NCI-H1417 (cell line): ENCODE measurements around the gene AP1S3.

ENCODE experiments used
- DNase-seq, 3 experiments: peaks; one replicate each; lab custom pipeline; 2025; lab: John Stamatoyannopoulos, UW

AP1S3 gene

DNA sequence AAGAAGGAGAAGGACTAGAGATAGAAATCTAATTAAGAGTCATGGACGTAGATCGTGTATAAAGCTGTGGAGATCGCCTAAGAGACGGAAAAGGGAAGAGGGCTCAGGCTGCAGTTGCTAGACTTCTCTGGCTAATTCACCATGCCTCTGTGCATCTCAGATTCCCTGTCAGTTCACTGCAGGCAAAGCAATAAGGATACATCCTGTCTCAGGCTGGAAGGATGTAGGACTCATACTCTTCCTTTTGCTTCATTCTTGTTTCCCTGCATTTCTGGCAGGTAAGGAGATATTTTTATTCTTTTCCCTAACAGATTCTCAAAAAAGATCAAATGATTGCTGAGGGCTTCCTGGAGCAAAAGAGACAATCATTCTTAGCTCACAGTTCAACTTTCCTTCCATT, 112.5 kb downstream of the AP1S3 start:
- DNase-seq: no peak

DNA sequence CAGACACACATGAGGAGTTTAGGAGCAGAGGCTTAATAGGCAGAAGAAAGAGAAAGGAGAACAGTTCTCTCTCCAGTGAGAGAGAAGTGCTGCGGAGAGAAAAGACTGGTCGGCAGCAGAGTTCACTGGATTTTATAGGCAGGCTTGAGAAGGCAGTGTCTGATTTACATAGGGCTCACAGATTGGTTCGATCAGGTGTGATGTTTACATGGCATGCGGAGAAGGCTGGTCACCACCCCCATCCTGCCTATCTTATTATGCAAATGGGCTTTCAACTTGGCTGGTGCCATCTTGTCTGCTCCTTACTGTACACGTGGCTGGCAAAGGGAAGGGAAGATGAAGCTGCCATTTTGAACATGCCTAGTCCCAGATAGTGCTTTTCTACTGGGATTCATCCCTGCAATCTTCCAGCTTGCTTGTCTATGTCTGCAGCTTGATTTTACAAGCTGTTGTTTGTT, 113.4 kb downstream of the AP1S3 start:
- peak in 1 of 3 experiments; percentile 5 for DNase-seq

DNA sequence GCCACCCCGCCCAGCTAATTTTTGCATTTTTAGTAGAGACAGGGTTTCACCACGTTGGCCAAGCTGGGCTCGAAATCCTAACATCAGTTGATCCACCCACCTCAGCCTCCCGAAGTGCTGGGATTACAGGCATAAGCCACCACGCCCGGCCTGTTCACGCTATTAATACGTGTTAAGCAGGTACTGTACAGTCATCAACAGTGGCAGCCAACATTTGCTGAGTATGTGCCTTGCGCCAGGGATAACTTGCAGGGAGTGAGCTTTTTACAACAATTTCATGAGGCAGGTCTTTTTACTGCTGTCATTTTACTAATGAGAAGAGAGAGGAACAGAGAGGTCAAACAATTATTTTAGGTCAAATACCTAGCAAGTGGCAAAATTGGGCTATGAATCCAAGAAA, 115.2 kb downstream of the AP1S3 start:
- DNase-seq: no peak

DNA sequence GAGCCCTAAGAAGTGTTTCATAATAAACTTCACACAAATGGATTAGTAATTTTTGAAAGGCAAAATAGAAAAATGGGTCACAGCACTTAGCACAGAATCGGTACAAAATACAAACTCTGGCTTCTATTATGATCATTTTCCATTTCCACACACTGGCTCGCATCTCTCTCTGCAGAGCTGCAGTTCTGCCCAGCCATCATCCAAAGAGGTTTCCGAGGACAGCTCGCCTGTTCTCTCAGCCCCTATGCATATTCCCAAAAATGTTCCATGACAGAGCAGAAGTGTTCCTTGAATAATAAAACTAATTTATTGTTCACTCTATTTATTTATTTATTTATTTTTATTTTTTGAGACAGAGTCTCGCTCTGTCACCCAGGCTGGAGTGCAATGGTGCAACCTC, 115.6 kb downstream of the AP1S3 start:
- no peak for DNase-seq

DNA sequence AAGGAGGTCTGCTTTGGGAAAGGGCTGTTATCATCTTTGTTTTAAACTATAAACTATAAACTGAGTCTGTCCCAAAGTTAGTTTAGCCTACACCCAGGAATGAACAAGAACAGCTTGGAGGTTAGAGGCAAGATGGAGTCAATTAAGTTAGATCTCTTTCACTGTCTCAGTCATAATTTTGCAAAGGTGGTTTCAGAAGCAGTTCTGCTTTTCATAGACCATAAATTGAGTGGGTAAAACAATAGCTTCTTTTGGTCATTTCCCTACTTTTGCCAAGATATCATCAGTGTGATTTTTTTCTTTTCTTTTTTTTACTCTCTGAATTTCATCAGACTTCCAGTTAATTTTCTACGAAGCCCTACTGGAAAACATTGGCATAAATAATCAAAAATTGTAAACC, 117.0 kb downstream of the AP1S3 start:
- no peak for DNase-seq

DNA sequence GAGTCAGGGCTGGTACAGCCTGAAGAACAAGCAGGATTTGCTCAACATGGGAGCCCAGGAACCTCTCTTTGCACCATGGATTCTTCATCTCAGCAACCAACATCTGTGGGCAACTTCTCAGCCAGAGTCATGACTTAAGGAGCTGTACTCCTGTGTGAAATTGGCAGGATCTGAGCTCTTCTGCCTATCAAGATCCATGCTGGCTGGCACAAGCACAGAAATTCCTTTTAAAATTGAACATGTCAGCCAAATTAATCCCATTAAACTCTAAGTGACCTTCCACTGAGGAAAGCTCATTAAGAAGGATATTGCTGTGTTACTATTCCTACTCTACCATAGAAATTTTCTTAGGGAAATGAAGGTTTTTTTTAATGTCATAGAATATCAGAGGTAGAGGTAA, 124.7 kb downstream of the AP1S3 start:
- no peak for DNase-seq

DNA sequence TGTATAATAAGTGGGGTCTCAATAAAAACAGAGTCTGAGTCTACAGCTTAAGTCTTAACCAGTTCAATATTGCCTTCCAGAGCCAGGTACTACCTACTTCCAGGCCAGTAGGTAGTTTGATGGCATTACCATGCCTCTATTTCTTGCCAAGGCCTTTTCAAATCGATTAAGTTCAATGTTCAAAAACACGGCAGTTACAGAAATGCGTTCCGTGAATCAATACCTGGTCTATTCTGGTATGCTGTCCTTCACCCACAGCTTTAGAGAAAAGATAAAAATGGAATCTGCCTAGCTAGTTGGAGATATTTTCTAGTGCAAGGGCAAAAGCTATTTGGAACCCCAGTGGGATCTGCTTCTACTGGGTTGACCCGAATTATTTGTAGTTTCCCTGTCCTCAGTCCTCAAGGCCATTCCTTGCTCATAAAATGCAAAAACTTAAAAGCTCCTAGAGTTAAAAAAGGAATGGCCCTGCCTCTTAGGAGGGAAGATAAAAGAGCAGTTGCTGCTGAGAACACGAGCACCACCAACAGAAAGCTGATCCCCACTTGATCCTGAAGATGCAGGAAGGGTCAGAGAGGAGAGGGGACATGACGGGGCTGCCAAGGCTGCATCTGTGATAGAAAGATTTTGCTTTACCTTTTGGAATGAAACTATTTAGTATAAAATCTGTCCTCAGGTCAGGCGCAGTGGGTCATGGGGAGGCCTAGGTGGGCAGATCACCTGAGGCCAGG, 125.6 kb downstream of the AP1S3 start:
- DNase-seq: no peak
